LHCN-M2 (cell line): ENCODE results near the gene CAMK2B. TPM values are rescaled to one million over a fixed set of nuclear protein-coding genes. Genes with fewer than 3 reads are reported as not detected.
"Not testable (repeated sequence)": the region's sequence is repeated elsewhere in the genome, so short reads cannot be mapped to it uniquely, and the experiment has no call there.

Experiments
- DNase-seq: peaks from one replicate; pipeline ENCODE4 v3.0.0-alpha.2; 2012; ENCODE audit warnings: low read depth
- total RNA-seq: library from RNA; depleted of rRNA; stranded (reverse); fragments of >200 nt; gene quantifications from 2 replicates; pipeline ENCODE4 v1.2.3, GENCODE V29; 2014; rRNA removed

CAMK2B gene
- total RNA-seq, 1 experiment from 2014 or later, result 0.06 TPM

- no peak for DNase-seq
These were observed 152.5 kb downstream of the CAMK2B start for GRCh38 chr7:44172803-44173424.

GRCh38 chr7:44172352-44172751, 153.0 kb downstream of the CAMK2B start:
- DNase-seq, result no peak

GRCh38 chr7:44171901-44172300, 153.5 kb downstream of the CAMK2B start:
- DNase-seq, result not testable (repeated sequence)

GRCh38 chr7:44167920-44168319, 157.5 kb downstream of the CAMK2B start:
- DNase-seq, result no peak

Other genes starting within 250 kb of the CAMK2B start
- 18.4 and 19.4 TPM in 2 replicates for gene POLM, start 243.1 kb downstream of the CAMK2B start, total RNA-seq
- not detected in 2 replicates for gene AEBP1, start 221.2 kb downstream of the CAMK2B start, total RNA-seq
- gene POLD2, start 202.0 kb downstream of the CAMK2B start, total RNA-seq, result 193 and 201 TPM in 2 replicates
- gene MYL7, start 184.3 kb downstream of the CAMK2B start, total RNA-seq, result not detected in 2 replicates
- not detected in 2 replicates for gene GCK, start 136.2 kb downstream of the CAMK2B start, total RNA-seq
- 136 TPM in 2 replicates for gene YKT6, start 124.6 kb downstream of the CAMK2B start, total RNA-seq
- gene NUDCD3, start 165.1 kb upstream of the CAMK2B start, total RNA-seq, result 78.4 and 79.7 TPM in 2 replicates
- not detected in 2 replicates for gene NPC1L1, start 215.7 kb upstream of the CAMK2B start, total RNA-seq
- 122 and 131 TPM in 2 replicates for gene DDX56, start 248.3 kb upstream of the CAMK2B start, total RNA-seq